K562 (cell line): Measurements from ENCODE around the gene SORCS2. TPM values are rescaled to one million over a fixed set of nuclear protein-coding genes. Genes with fewer than 3 reads are reported as not detected.

Experiments
- ATAC-seq: fragments of 200-7000 bp; cut with Tn5 transposase; 3 replicates; pipeline ENCODE4 v1.9.1; 2020; ENCODE audit warnings: moderate library complexity
- BruUV-seq: library from RNA; stranded (reverse); fragments of 400-500 nt; replicated peaks from 2 replicates; lab custom pipeline; 2021; lab: Mats Ljungman, UMichigan
- CTCF ChIA-PET: fragments of 300-600 bp; formaldehyde crosslinking; extraction: SDS; loops from one replicate; lab custom pipeline; 2021; ENCODE audit warnings: low intra/inter-chr PET ratio; lab: Yijun Ruan, JAX
- POLR2A ChIA-PET: fragments of 300-600, 350-650 bp; sonication (Branson Sonifier 250); formaldehyde crosslinking; extraction: SDS; loops from one replicate; lab custom pipeline; 2021; ENCODE audit warnings: antibody characterized with exemption, inconsistent platforms; lab: Yijun Ruan, JAX
- DNase-seq, 4 experiments: peaks; one replicate each; pipeline versions ENCODE4 v3.0.0 to v3.0.0-alpha.2; 2011 to 2018; ENCODE audit warnings: low spot score in 3 of 4, mixed read lengths in 3 of 4; ENCODE audit errors: extremely low read depth in 1 of 4
- FAIRE-seq: peaks from 2 replicates; lab custom pipeline; 2011; peaks lifted over from hg19 to GRCh38; lab: Jason Lieb, UNC
- H2AFZ ChIP-seq: 2 replicates; pipeline ENCODE4 v1.6.0; 2011; ENCODE audit warnings: low read depth, low read length, control low read depth, inconsistent platforms
- H3K27ac ChIP-seq: fragments of 200-600 bp; 3 replicates; pipeline ENCODE4 v1.8.0; 2011; ENCODE audit warnings: low read depth, mild to moderate bottlenecking, control low read depth, inconsistent platforms, low read length, moderate library complexity, mixed read lengths; ENCODE audit errors: extremely low read depth
- H3K27me3 ChIP-seq, 2 experiments: fragments of 300-600 bp in 1 of 2; 2 replicates in 1 of 2; 3 replicates in 1 of 2; pipeline versions ENCODE4 v1.6.0 to v1.8.0; 2011; ENCODE audit warnings: inconsistent platforms in 2 of 2, low read length in 2 of 2, mild to moderate bottlenecking in 1 of 2, mixed read lengths in 1 of 2, moderate library complexity in 1 of 2; ENCODE audit not compliant: control insufficient read depth in 2 of 2, insufficient read depth in 2 of 2
- H3K36me3 ChIP-seq: fragments of 300-600 bp; 3 replicates; pipeline ENCODE4 v1.8.0; 2011; ENCODE audit warnings: mild to moderate bottlenecking, low read length, inconsistent platforms; ENCODE audit not compliant: control insufficient read depth, insufficient read depth
- H3K4me1 ChIP-seq, 2 experiments: fragments of 200-600 bp in 1 of 2; replicated peaks in 1 of 2; 2 replicates in 1 of 2; 3 replicates in 1 of 2; pipeline versions ENCODE4 v1.5.1 to v1.8.0; 2011; ENCODE audit warnings: inconsistent platforms in 2 of 2, low read length in 2 of 2, mild to moderate bottlenecking in 1 of 2, mixed read lengths in 1 of 2, moderate library complexity in 1 of 2; ENCODE audit not compliant: control insufficient read depth in 2 of 2, insufficient read depth in 2 of 2
- H3K4me2 ChIP-seq: 2 replicates; pipeline ENCODE4 v1.6.1; 2011; ENCODE audit warnings: low read length, control low read depth, inconsistent platforms, mixed read lengths; ENCODE audit not compliant: insufficient read depth
- H3K4me3 ChIP-seq: fragments of 200-600 bp; sonication (generic), shearing (Covaris generic); 2 replicates; pipeline ENCODE4 v1.5.1; 2016; ENCODE audit warnings: control low read depth, inconsistent platforms
- H3K79me2 ChIP-seq: fragments of 200-600 bp; 3 replicates; pipeline ENCODE4 v1.8.0; 2011; ENCODE audit warnings: low read length, inconsistent platforms; ENCODE audit not compliant: control insufficient read depth, insufficient read depth
- H3K9ac ChIP-seq, 2 experiments: 2 replicates each; pipeline versions ENCODE4 v1.6.0 to v1.6.1; 2011; ENCODE audit warnings: low read depth in 2 of 2, low read length in 2 of 2, control low read depth in 1 of 2, inconsistent platforms in 1 of 2, mild to moderate bottlenecking in 1 of 2, mixed read lengths in 1 of 2; ENCODE audit not compliant: insufficient read depth in 1 of 2
- H3K9me1 ChIP-seq: one replicate; pipeline ENCODE4 v1.6.0; 2011; ENCODE audit warnings: inconsistent platforms, mild to moderate bottlenecking, low read length, moderate library complexity; ENCODE audit not compliant: control insufficient read depth, insufficient read depth
- H3K9me3 ChIP-seq: replicated peaks from 2 replicates; pipeline ENCODE4 v1.5.1; 2011; ENCODE audit warnings: low read depth, low read length, inconsistent platforms; ENCODE audit not compliant: control insufficient read depth, insufficient read depth
- H4K20me1 ChIP-seq: replicated peaks from 2 replicates; pipeline ENCODE4 v1.6.1; 2011; ENCODE audit warnings: low read length, inconsistent platforms, mixed read lengths; ENCODE audit not compliant: control insufficient read depth, insufficient read depth
- BRD4 ChIP-seq: fragments of 200-600 bp; sonication (generic); IDR thresholded peaks from 2 replicates; pipeline ENCODE4 v1.6.1; 2017; ENCODE audit warnings: inconsistent platforms
- BRF1 ChIP-seq: IDR thresholded peaks from 3 replicates; pipeline ENCODE4 v1.6.1; 2011; ENCODE audit warnings: borderline replicate concordance, mild to moderate bottlenecking; ENCODE audit not compliant: insufficient read length; ENCODE audit errors: extremely low read depth
- CBX8 ChIP-seq: fragments of 200-600 bp; sonication (generic); IDR thresholded peaks from 2 replicates; pipeline ENCODE4 v1.6.1; 2012; ENCODE audit warnings: borderline replicate concordance, mixed run types, low read depth, mild to moderate bottlenecking, moderate library complexity, mixed read lengths, low read length, control low read depth, inconsistent platforms; ENCODE audit not compliant: poor library complexity, severe bottlenecking; ENCODE audit errors: extremely low read depth
- HDAC2 ChIP-seq: fragments of 450-650 bp; IDR thresholded peaks from 2 replicates; pipeline ENCODE4 v1.6.1; 2016; ENCODE audit warnings: mild to moderate bottlenecking
- MEF2A ChIP-seq: IDR thresholded peaks from 2 replicates; pipeline ENCODE4 v1.6.1; 2011; ENCODE audit warnings: low read depth, mild to moderate bottlenecking, low read length, moderate library complexity; ENCODE audit not compliant: control insufficient read depth
- NFE2L1 ChIP-seq: fragments of 450-650 bp; IDR thresholded peaks from 2 replicates; pipeline ENCODE4 v1.6.1; 2016; ENCODE audit warnings: missing genetic modification characterization, low read depth, mild to moderate bottlenecking, missing compliant biosample characterization, moderate library complexity, borderline replicate concordance
- OTX1 ChIP-seq: fragments of 450-650 bp; formaldehyde crosslinking; IDR thresholded peaks from 2 replicates; pipeline ENCODE4 v1.4.0; 2022; ENCODE audit warnings: mild to moderate bottlenecking
- PML ChIP-seq: IDR thresholded peaks from 2 replicates; pipeline ENCODE4 v1.6.1; 2012; ENCODE audit warnings: low read length, inconsistent platforms
- PTRF ChIP-seq: fragments of 450-650 bp; IDR thresholded peaks from 2 replicates; pipeline ENCODE4 v1.6.1; 2016; ENCODE audit warnings: mild to moderate bottlenecking, missing genetic modification characterization, missing compliant biosample characterization
- YY1 ChIP-seq, 3 experiments: IDR thresholded peaks; 2 replicates each; pipeline ENCODE4 v1.6.1; 2011; ENCODE audit warnings: low read length in 2 of 3, mild to moderate bottlenecking in 2 of 3, moderate library complexity in 2 of 3, borderline replicate concordance in 1 of 3, control low read depth in 1 of 3, low read depth in 1 of 3; ENCODE audit not compliant: insufficient read depth in 3 of 3, insufficient replicate concordance in 2 of 3, control insufficient read depth in 1 of 3, insufficient read length in 1 of 3; ENCODE audit errors: extremely low read depth in 1 of 3
- ZC3H4 ChIP-seq: sonication (generic); formaldehyde crosslinking; IDR thresholded peaks from 2 replicates; pipeline ENCODE4 v1.9.0; 2021; ENCODE audit warnings: missing genetic modification reagents, borderline replicate concordance
- ZNF175 ChIP-seq: fragments of 200-800 bp; sonication (Bioruptor generic); IDR thresholded peaks from 2 replicates; pipeline ENCODE4 v1.6.1; 2016; ENCODE audit warnings: low read depth, mild to moderate bottlenecking, missing genetic modification characterization, missing compliant biosample characterization
- WGBS: fragments of 100-300 bp; shearing (Covaris generic); methylation state at CpG from one replicate; pipeline ENCODE4 v1.1.6; 2016; ENCODE audit warnings: low coverage, mixed read lengths; ENCODE audit not compliant: insufficient coverage; ENCODE audit errors: missing lambda C conversion rate; 5-methylcytosine and 5-hydroxymethylcytosine counted together
- in situ Hi-C: fragments of 300-500 bp; cut with MboI; formaldehyde crosslinking; loops from 4 replicates; pipeline ENCODE4 v1.15.0; 2018; ENCODE audit warnings: inconsistent platforms, mixed read lengths
- intact Hi-C: fragments of 100-400 bp; cut with micrococcal nuclease; formaldehyde crosslinking; loops from 2 replicates; pipeline ENCODE4 v1.14.2; 2022
- polyA plus RNA-seq, 8 experiments: library from polyadenylated mRNA; depleted of rRNA in 4 of 8; stranded (reverse) in 5 of 8; unstranded in 3 of 8; fragments of >200 nt; fragmentation: Nextera tagmentation in 2 of 8; fragmentation: Illumina TruSeq in 1 of 8; extraction: Ambion mirVana in 2 of 8; extraction: Trizol in 1 of 8; gene quantifications; 2 replicates each; pipeline versions ENCODE4 v1.2.1 to v1.2.3, GENCODE V29; 2011 to 2014; ENCODE audit warnings: inconsistent platforms in 1 of 8, missing spikeins in 1 of 8
- total RNA-seq, 7 experiments: library from RNA; depleted of rRNA in 6 of 7; stranded (reverse); fragments of >200 nt in 6 of 7; fragmentation: Illumina TruSeq in 2 of 7; extraction: Trizol in 2 of 7; gene quantifications; 2 replicates each; pipeline versions ENCODE4 v1.2.1 to v1.2.3, GENCODE V29; 2011 to 2021; ENCODE audit warnings: low replicate concordance in 1 of 7
- TF ChIP-seq, protein P1 (sequence below): fragments of 250-450 bp; sonication (Bioruptor Pico); IDR thresholded peaks from 2 replicates; pipeline ENCODE4 v1.8.0; 2021; ENCODE audit warnings: moderate library complexity, mild to moderate bottlenecking, inconsistent platforms
- TF ChIP-seq, protein P2 (sequence below): sonication (generic); formaldehyde crosslinking; IDR thresholded peaks from 2 replicates; pipeline ENCODE4 v1.9.0; 2022; ENCODE audit warnings: mild to moderate bottlenecking, missing genetic modification reagents
- TF ChIP-seq, protein P3 (sequence below), 2 experiments: fragments of 250-450 bp in 1 of 2; fragments of 450-650 bp in 1 of 2; sonication (Bioruptor Pico) in 1 of 2; IDR thresholded peaks; 2 replicates each; pipeline versions ENCODE4 v1.6.1 to v1.8.0; 2016 to 2021; ENCODE audit warnings: mild to moderate bottlenecking in 2 of 2, moderate library complexity in 2 of 2, missing compliant biosample characterization in 1 of 2, missing genetic modification characterization in 1 of 2

The SORCS2 gene
- total and polyA plus RNA-seq, 9 of the 15 experiments (the other 6 are each of a cell fraction or from before 2014, with no cell fraction given) = not detected

DNA sequence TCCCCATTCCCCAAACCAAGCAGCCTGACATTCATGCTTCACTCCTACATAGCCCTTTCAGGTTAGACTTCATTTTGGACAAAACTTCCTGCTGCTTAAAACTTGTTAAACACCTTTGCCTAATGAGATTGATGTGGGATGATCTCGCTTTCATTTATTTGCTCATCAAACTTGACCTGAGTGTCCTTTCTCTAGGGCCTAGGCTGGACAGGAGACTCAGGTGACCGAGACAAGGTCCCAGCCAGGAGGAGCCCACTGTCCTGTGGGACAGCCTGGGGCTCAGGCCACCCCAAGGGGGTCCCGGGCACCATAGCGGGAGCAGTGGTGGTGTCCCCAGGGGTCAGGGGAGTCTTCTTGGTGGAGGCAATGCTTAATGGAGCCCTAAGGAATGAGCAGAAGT, 266.1 kb downstream of the SORCS2 start:
- ChIA-PET POLR2A (no interaction called here), CTCF (no interaction called here)
- H3K4me1 ChIP-seq = no peaks in the 10 kb centered on the region; a peak in 2 of 5 replicates
- 0% methylated on average over 4 of the region's 4 CpGs for WGBS
- H3K4me2 ChIP-seq = no peak overlapping the region
- peaks cover 14% of the 10 kb centered on the region for H4K20me1 ChIP-seq
- no peaks in the 10 kb centered on the region for H3K9me1 ChIP-seq
- H3K9me3 ChIP-seq = no peaks in the 10 kb centered on the region
- H2AFZ ChIP-seq = no peak overlapping the region
- no TSS peak for BruUV-seq
- intact Hi-C loops = no loop called here
- no peak for TF ChIP-seq BRD4
- TF ChIP-seq ZNF175 = no peak
- TF ChIP-seq BRF1 = no peak
- no peak for TF ChIP-seq PML
- no peak for TF ChIP-seq ZC3H4 (CRISPR knock-in tag)
- TF ChIP-seq HDAC2 = no peak
- TF ChIP-seq, protein P1, sequence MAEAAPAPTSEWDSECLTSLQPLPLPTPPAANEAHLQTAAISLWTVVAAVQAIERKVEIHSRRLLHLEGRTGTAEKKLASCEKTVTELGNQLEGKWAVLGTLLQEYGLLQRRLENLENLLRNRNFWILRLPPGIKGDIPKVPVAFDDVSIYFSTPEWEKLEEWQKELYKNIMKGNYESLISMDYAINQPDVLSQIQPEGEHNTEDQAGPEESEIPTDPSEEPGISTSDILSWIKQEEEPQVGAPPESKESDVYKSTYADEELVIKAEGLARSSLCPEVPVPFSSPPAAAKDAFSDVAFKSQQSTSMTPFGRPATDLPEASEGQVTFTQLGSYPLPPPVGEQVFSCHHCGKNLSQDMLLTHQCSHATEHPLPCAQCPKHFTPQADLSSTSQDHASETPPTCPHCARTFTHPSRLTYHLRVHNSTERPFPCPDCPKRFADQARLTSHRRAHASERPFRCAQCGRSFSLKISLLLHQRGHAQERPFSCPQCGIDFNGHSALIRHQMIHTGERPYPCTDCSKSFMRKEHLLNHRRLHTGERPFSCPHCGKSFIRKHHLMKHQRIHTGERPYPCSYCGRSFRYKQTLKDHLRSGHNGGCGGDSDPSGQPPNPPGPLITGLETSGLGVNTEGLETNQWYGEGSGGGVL = no peak
- TF ChIP-seq, protein P2, sequence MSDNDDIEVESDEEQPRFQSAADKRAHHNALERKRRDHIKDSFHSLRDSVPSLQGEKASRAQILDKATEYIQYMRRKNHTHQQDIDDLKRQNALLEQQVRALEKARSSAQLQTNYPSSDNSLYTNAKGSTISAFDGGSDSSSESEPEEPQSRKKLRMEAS = no peak
- TF ChIP-seq MEF2A = no peak
- no peak for TF ChIP-seq PTRF (tag)
- TF ChIP-seq YY1 (IDR thresholded peaks at IDR 0.05; ENCODE audit: borderline replicate concordance in 1 of 3, control insufficient read depth in 1 of 3, extremely low read depth in 1 of 3, insufficient read depth in 3 of 3, insufficient read length in 1 of 3, insufficient replicate concordance in 2 of 3, low read depth in 1 of 3, low read length in 2 of 3) = no peak
- TF ChIP-seq NFE2L1 = no peak
- TF ChIP-seq CBX8 = no peak
- TF ChIP-seq OTX1 (CRISPR knock-in tag) = no peak
- TF ChIP-seq, protein P3, sequence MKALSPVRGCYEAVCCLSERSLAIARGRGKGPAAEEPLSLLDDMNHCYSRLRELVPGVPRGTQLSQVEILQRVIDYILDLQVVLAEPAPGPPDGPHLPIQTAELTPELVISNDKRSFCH (CRISPR knock-in tag; IDR thresholded peaks at IDR 0.05) = no peak
- TF ChIP-seq, protein P3 (tag; IDR thresholded peaks at IDR 0.05) = no peak
- H3K9ac ChIP-seq = no peak overlapping the region
- no peak overlapping the region for H3K4me3 ChIP-seq
- no peaks in the 10 kb centered on the region for H3K79me2 ChIP-seq
- H3K27me3 ChIP-seq = peaks cover 0 to 39% of the 10 kb centered on the region in 2 experiments; a peak in 3 of 5 replicates
- H3K27ac ChIP-seq = no peak overlapping the region
- ATAC-seq (no peak), FAIRE-seq (no peak), DNase-seq (no peak)
- H3K36me3 ChIP-seq = no peaks in the 10 kb centered on the region
- in situ Hi-C loops = no loop called here
